ENCODE measurements around the gene CYB561D1.
"Not testable (repeated sequence)": the region's sequence is repeated elsewhere in the genome, so short reads cannot be mapped to it uniquely, and the experiment has no call there.

Gene CYB561D1, protein sequence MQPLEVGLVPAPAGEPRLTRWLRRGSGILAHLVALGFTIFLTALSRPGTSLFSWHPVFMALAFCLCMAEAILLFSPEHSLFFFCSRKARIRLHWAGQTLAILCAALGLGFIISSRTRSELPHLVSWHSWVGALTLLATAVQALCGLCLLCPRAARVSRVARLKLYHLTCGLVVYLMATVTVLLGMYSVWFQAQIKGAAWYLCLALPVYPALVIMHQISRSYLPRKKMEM

DNA sequence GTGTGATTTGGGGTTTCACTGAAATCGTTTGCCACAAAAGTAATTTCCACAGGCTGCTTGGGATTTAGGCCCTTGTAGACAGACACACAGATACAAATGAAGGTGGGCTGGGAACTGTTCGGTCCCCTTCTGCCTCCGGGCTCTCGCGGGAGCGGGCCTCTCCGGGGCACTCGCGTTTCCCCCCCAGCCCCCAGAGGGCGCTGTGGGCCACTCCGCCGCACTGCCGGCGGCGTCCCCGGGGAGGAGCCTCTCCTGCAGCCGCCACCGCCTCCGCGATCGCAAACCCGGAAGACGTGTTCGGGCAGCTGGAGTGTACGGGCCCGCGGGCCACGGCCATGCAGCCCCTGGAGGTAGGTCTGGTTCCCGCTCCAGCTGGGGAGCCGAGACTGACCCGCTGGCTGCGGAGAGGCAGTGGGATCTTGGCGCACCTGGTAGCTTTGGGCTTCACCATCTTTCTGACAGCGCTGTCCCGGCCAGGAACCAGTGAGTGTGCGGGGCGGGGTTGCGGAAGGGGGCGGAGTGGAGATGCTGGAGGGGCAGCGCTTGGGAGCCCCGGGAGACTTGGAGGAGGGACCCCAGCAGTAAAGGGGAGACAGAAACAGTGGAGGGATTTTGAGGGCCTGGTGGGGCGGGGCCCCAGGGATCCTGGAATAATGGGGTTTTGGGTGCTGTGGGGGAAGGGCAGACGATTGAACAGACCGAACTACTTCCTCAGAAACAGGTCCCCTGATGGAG, at the start of gene CYB561D1:
TSS of gene CYB561D1 (plus strand) at position 290 of the 735 bp plus-strand sequence. CDS start at position 336, 46 bp downstream.
- DNase-seq (ENCODE audit: low read depth in 1 of 2, low spot score in 1 of 2) = peak; percentile 82 to 85

DNA sequence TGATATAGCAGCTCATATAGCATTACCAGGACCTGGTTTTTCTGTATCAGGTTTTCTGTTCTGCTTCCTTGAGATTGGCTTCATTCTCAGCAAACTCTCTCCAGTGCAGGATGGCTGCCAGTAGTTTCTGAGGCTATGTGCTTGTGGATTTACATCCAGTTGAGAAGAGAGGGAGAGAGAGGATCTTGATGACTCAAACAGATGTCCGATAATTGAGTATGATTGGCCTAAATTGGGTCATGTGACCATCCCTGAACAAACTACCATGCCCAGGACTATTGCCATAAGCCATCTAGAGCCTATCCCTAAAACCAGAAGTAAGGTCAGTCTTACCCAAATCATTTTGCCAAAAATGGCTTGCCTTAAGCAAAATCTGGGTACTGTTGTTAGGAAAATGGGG, 49.5 kb upstream of the CYB561D1 start:
- no peak for DNase-seq (ENCODE audit: low read depth in 1 of 2, low spot score in 1 of 2)

DNA sequence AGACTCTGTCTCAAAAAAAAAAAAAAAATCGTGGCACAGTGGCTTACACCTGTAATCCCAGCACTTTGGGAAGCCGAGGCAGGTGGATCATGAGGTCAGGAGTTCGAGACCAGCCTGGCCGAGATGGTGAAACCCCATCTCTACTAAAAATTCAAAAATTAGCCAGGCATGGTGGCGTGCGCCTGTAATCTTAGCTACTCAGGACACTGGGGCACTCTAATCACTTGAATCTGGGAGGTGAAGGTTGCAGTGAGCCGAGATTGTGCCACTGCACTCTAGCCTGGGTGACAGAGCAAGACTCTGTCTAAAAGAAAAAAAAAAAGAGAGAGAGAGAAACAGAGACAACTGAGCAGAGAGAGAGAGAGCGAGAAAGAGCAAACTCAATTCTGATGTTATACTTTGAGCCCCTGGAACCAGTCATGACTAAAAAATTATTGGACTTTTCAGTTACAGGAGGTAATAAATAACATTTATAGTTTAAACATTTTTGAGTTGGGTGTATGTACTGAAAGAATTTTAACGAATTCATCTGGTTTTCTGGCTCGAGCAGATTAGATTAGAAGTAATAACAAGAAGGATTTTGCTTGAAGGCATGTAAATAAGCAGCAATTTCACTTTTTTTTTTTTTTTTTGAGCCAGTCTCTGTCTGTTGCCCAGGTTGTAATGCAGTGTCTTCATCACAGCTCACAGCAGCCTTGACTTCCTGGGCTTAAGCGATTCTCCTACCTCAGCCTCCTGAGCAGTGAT, 47.8 kb upstream of the CYB561D1 start:
- DNase-seq (ENCODE audit: low read depth in 1 of 2, low spot score in 1 of 2) = not testable (repeated sequence)

DNA sequence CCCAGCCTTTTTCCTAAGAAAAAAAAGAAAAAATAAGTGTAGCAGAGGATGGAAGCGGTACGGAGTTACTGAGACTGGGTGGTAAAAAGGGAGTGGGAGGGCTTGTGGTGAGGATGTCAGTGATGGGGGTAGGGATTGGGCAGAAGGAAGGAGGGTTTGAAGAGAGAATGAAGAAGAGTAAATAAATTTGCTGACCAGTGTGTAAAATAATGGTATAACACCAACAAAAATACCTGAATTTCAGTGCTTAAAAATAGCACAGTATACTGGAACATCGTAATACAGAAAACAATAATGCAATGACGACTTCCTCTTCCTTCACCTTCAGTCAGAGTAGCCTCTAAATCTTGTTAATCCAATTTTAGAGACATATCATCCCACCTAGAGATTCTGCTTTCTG, 46.4 kb upstream of the CYB561D1 start:
- no peak for DNase-seq (ENCODE audit: low read depth in 1 of 2, low spot score in 1 of 2)

DNA sequence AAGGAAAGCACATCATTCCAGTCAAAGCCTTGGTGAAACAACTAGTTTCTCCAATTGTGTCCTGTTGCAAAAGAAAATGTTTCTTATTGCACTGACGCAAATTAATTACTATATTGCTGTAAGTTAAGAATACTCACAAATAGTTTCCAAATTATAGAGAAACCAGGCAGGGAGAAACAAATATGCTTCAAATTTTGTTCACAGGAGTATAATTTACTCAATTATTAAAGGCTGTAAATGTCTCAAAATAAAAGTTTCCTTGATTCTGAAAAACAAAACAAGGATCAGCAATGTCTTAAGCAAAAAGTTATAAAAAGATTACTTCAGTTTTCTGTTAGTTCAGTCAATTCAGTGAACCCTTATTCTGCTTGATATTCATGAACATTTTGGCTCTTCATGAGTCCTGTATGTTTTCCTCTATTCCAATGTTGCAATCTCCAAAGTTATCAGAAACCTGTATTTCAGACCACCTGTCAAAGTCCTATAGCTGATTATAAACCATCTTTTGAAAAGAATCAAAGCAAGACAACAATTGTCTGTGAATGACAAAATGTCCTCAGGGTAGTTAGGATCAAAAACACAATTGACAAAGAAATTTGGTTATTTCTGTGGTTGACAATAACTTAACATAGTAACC, 39.3 kb upstream of the CYB561D1 start:
- no peak for DNase-seq (ENCODE audit: low read depth in 1 of 2, low spot score in 1 of 2)

DNA sequence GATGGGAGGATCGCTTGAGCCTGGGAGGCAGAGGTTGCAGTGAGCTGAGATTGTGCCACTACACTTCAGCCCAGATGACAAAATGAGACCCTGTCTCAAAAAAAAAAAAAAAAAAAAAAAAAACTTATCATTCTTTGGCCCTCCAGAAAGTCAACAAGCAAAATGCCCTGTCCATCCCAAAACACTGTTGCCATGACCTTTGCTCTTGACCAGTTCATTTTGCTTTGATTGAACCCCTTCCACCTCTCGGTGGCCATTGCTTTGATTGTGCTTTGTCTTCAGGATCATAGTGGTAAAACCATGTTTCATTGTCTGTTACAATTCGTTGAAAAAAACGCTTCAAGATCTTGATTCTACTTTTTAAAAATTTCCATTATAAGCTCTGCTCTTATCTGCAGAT, 36.1 kb upstream of the CYB561D1 start:
- no peak for DNase-seq (ENCODE audit: low read depth in 1 of 2, low spot score in 1 of 2)

DNA sequence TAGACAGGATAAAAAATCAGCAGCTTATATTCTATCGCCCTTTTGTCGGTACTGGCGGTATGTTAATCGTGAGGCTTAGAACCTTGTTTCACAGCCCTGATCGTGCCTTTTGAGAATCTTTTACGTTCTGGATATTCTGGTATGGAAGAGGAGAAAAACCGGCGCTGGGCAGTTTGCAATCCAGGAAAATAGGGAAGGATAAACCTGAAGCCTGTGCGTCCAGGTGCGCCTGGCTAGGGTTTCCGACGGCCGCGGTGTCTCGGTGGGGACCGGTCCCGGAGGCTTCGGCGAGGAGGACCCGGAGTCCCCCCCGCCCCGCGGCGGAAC, 27.8 kb upstream of the CYB561D1 start:
- no peak for DNase-seq (ENCODE audit: low read depth in 1 of 2, low spot score in 1 of 2)

DNA sequence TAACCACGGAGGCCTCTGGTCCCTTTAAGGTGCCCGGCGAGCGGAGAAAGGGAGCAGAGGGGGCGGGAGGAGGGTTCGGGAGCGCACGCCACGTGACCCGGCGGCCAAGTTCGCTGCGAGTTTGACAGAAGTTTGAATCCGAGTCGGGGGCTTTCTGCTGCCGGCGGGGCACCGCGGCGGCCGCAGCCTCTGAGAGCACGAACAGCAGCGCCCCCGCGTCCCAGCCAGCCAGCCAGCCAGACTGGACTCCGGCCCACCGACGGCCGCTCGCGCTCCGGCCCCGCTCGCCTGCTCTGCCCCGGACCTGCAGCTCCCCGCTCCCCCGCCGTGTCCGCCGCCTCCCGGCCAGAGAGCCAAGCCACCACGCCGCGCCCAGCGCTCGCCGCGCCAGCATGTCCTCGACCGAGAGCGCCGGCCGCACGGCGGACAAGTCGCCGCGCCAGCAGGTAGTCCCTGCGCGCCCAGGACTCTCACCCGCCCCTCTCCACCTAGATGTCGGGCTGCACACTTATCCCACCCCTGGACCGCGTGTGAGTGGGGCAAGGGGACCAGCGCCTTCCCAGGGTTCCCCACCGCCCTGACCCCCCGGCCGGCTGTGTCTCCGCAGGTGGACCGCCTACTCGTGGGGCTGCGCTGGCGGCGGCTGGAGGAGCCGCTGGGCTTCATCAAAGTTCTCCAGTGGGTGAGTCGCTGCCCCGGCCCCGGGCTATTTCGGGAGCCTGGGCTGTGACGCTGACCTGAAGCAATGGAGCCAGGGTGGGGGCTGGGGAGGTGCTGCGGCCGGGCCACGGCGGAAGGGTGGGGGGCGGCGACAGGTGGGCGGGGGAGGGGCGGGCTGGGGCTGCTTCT, 27.2 kb upstream of the CYB561D1 start, which contains the start of gene SYPL2:
TSS of gene SYPL2 (plus strand) at position 95 of the 849 bp plus-strand sequence. CDS start at position 393, 298 bp downstream.
- DNase-seq (ENCODE audit: low read depth in 1 of 2, low spot score in 1 of 2) = no peak

DNA sequence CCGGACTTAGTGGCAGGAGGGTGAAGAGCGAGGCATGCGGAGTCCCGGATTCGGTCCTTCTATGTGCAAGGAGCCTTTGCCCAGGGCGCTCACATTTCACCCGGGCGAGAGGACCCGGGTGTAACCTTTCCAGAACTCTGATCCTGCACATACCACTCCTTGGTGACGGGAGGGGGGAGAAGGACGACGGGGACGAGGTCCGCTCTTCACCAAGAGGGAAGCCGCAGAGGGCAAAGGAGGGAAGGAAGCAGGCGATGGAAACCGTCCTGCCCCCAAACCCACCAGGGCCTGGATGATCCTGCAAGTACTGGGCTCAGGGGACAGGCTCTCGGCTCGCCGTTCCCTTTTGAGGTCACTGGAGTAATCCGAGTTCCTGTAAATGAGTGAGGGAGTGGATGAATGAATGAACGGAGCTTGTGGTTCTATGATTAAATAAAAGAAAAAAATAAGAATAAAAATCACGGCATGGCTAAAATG, 26.6 kb upstream of the CYB561D1 start:
- DNase-seq (ENCODE audit: low read depth in 1 of 2, low spot score in 1 of 2) = no peak

DNA sequence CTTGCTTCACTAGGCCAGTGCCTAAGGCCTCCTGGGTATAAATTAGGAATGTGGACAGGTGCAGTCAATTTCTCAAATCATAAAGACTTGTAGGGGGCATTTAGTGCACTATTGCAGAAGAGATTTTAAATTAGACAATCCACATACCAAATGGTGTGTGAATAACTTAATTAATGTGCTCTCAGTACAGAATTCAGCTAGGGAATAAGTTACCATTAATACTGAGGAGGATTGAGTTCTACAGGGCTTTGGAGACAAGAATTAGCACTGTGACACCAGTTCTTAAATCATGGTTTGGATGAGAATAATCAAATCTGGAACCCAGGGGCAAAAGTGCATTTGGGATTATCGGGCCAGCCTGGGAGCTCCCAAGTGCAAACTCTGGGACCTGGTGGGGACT, 25.8 kb upstream of the CYB561D1 start:
- DNase-seq (ENCODE audit: low read depth in 1 of 2, low spot score in 1 of 2) = no peak

DNA sequence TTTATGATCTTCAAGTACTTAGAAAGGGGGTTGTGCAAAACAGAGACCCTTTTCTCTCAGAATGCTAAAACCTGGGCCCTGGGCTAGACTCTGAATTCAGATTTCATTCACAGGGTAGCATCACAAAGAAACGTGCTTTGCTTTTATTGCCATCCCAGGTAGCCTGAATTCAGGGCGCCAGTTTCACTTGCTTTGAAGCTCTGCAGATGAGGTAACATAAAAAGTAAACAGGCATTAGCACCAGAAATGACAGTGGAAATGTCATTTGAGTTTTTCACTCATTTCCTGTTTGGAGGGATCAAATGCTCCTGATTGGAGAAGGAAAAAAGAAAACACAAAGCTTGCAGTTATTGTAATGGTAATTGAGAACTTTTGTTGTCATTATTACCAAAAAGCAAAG, 25.0 kb upstream of the CYB561D1 start:
- DNase-seq (ENCODE audit: low read depth in 1 of 2, low spot score in 1 of 2) = no peak

DNA sequence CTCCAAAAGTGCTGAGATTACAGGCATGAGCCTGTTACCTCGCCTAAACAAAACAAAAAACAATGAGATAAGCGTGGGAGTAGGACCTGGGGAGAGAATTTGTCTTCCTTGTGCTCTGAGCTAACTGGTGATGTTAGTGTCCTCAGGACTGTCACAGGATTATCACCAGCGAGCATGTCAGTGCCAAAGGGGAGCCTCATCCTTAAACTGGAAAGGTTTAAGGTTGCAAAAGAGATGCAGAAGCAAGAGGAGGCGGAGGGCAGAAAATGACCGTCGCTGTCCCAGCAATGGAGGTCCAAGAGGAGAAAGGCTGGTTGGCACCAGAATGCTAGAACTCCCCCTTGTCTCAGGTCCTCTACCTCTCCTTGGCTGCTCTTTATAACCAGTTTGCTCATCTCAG, 23.6 kb upstream of the CYB561D1 start:
- no peak for DNase-seq (ENCODE audit: low read depth in 1 of 2, low spot score in 1 of 2)

DNA sequence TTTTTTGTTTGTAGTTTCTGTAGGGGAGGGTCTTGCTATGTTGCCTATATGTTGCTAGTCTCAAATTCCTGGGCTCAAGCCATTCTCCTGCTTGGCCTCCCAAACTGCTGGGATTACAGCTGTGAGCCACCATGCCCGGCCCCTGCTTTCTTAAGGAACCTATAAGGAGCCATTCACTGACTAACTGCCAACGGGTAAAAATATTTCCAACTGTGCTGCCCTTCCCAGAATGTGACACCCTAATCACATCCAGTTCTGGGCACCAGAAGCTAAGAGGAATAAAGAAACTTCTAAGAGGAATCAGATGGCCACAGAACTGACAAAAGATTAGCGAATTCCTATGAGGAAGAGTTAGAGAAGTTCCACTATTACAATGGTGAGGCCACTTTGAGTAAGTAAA, 21.1 kb upstream of the CYB561D1 start:
- DNase-seq (ENCODE audit: low read depth in 1 of 2, low spot score in 1 of 2) = no peak

DNA sequence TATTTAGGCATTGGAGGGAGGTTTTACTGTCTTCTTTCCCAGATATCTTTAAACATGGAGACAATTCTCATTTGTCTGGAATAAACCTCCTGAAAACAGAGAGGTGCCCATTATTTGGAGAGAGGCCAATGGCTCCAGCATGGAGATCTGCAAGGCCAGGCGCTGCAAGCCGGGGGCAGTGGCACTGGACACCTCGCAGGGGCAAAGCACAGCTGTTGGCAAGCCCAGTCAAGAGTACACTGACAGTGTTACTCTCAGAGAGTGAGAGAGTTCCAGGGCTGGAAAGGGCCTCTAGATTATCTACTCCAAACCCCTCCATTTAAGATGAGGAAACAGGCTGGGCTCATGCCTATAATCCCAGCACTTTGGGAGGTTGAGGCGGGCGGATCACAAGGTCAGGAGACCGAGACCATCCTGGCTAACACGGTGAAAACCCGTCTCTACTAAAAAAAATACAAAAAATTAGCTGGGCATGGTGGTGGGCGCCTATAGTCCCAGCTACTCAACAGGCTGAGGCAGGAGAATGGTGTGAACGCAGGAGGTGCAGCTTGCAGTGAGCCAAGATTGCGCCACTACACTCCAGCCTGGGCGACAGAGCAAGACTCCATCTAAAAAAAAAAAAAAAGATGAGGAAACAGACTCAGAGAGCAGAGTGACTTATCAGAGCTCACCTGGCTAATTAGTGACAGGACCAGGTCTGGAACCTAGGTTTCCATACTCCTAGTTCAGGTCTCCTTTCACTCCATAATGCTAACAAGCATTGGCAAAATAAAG, 20.4 kb upstream of the CYB561D1 start:
- not testable (repeated sequence) for DNase-seq (ENCODE audit: low read depth in 1 of 2, low spot score in 1 of 2)

DNA sequence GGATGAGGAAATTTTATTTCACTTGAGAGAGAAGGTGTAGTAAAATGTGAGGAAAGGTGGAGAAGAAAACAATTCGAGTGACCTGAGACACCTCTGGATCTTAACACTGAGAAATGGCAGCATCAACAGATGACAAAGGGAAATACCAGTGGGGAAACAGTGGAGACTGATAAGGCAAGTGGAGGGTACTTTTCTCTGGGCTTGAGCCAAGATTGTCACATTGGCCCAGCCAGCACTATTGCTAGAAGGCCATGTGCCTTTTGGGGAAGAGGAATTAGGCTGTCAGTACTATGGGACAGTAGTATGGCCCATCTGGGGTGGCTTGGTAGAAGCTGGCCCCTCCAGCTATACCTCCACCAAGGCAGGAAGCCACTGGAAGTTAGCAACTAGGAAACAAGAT, 19.2 kb upstream of the CYB561D1 start:
- DNase-seq (ENCODE audit: low read depth in 1 of 2, low spot score in 1 of 2) = no peak

DNA sequence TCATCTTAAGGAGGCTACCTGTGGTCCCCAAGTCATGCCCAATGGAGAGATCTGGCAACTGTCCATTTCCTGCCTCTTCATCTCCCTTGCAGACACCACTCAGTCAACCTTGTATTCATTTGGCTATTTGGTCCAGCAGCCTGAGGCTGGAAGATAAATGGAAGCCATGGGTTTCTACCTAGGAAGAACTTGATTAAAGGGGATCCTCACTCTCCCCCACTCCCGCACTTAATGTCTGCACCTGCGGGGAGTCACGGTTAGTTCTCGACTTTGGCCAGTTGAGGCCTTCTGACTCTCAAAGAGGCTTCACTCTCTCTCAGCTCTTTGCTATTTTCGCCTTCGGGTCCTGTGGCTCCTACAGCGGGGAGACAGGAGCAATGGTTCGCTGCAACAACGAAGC, 18.6 kb upstream of the CYB561D1 start:
- no peak for DNase-seq (ENCODE audit: low read depth in 1 of 2, low spot score in 1 of 2)

DNA sequence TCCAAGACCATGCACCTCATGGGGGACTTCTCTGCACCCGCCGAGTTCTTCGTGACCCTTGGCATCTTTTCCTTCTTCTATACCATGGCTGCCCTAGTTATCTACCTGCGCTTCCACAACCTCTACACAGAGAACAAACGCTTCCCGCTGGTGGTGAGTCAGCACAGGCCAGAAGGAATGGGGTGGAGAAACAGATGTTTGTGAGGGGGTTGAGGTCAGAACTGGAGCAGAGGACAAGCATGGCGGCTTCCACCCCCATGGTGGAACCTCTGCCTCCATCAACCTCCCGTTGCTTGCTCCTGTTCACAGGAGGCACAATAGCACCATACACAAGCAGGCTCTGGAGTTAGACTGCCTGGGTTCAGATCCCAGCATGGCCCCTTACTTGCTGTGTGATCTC, 17.1 kb upstream of the CYB561D1 start:
- no peak for DNase-seq (ENCODE audit: low read depth in 1 of 2, low spot score in 1 of 2)

DNA sequence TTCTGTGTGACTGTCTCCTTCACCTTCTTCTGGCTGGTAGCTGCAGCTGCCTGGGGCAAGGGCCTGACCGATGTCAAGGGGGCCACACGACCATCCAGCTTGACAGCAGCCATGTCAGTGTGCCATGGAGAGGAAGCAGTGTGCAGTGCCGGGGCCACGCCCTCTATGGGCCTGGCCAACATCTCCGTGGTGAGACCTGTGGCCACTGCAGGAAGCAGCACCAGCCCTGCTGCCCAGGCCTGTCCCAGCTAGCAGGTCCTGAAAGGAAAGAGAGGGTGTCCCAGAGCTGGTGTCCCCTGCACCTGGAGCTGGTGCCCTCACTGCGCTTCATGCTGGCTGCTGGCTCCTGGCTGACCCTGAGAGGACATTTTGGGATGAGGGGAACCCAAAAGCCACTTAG, 16.1 kb upstream of the CYB561D1 start:
- no peak for DNase-seq (ENCODE audit: low read depth in 1 of 2, low spot score in 1 of 2)

DNA sequence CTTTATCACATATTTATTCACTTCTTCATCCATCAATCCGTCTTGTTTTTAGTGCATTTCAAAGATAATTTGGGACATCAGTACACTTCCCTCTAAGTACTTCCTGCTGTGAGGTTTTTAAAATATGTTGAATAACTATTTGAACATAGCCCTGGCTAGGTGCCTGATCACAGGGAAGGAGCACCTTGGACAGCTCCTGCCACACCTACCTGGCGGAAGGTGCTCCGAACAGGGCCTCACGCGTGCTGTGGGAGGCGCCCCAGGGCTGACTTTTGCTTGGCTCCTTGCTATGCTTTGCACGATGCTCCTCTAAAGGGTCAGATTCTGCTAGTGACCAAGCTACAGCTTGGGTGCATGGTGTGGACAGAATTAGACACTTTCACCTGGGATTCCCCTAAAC, 15.1 kb upstream of the CYB561D1 start:
- DNase-seq (ENCODE audit: low read depth in 1 of 2, low spot score in 1 of 2) = no peak

DNA sequence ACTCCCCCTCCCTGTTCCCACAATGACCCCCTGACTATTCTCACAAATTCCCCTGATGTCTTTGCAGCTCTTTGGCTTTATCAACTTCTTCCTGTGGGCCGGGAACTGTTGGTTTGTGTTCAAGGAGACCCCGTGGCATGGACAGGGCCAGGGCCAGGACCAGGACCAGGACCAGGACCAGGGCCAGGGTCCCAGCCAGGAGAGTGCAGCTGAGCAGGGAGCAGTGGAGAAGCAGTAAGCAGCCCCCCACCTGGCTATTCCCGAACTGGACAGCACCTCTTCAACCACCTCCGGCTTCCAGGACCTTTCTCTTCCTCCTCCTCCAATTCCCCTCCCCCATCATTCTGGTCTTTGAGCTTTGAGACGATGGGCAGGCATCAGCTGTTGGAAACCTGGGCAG, 14.6 kb upstream of the CYB561D1 start:
- no peak for DNase-seq (ENCODE audit: low read depth in 1 of 2, low spot score in 1 of 2)
